ENCODE results near the gene THEM5. TPM values are rescaled to one million over a fixed set of nuclear protein-coding genes. Genes with fewer than 3 reads are reported as not detected.

THEM5 gene
- total RNA-seq, 1 experiment from 2014 or later, result not detected

DNA sequence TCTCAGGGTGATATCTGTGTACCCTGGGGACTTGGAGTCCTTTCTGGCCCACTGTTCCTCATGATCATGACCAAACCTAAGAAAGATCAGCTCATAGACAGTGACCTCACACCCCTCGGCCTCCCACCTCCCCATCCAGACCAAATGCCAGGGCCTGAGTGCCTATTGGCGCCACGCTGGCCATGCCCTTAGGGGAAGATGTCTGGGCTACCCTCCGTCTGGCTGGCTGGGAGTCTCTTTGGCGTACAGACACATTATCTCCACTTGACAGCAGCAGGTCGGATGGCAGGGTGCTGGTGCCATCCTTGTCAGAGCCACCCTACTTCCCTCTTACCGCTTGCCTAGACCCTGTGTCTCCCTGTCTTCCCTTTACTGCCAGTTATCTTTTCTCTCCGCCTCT lies 30.3 kb downstream of the THEM5 start:
- ChIA-PET RAD21 (ENCODE audit: low non-redundant PET in 1 of 2, low total read pairs in 2 of 2, uncharacterized antibody in 2 of 2, unreplicated experiment in 2 of 2) (no interaction called here), POLR2A (no interaction called here), CTCF (no interaction called here)
- peaks cover 5 to 10% of the 10 kb centered on the region in 2 experiments; a peak in 2 of 4 replicates for H3K4me1 ChIP-seq (ENCODE audit: control insufficient read depth in 1 of 2, insufficient read depth in 2 of 2, low read length in 2 of 2)
- H3K9me2 ChIP-seq (ENCODE audit: insufficient read depth), result no peaks in the 10 kb centered on the region
- no peak for TF ChIP-seq EZH2 (IDR thresholded peaks at IDR 0.05)
- no peak for TF ChIP-seq TCF7L2 (IDR thresholded peaks at IDR 0.05; ENCODE audit: borderline replicate concordance, extremely low read depth, insufficient read depth, insufficient read length)
- no peak for TF ChIP-seq SRF (IDR thresholded peaks at IDR 0.05; ENCODE audit: low read depth)
- no peak for TF ChIP-seq SIN3A (IDR thresholded peaks at IDR 0.05; ENCODE audit: low read depth)
- TF ChIP-seq POLR2A (IDR thresholded peaks at IDR 0.05; ENCODE audit: borderline replicate concordance, extremely low read depth, insufficient read depth, insufficient read length), result no peak
- no peak for TF ChIP-seq CEBPB (IDR thresholded peaks at IDR 0.05; ENCODE audit: low read depth)
- TF ChIP-seq, protein P1, sequence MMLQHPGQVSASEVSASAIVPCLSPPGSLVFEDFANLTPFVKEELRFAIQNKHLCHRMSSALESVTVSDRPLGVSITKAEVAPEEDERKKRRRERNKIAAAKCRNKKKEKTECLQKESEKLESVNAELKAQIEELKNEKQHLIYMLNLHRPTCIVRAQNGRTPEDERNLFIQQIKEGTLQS (IDR thresholded peaks at IDR 0.05), result no peak
- TF ChIP-seq ELF1 (IDR thresholded peaks at IDR 0.05; ENCODE audit: borderline replicate concordance, low read depth), result no peak
- TF ChIP-seq ZNF274 (IDR thresholded peaks at IDR 0.05; ENCODE audit: low read depth, low read length), result no peak
- no peak for TF ChIP-seq POLR2AphosphoS5 (IDR thresholded peaks at IDR 0.05; ENCODE audit: low read depth, low read length)
- no peak for TF ChIP-seq YY1 (IDR thresholded peaks at IDR 0.05; ENCODE audit: extremely low read depth, insufficient replicate concordance, low read depth, low read length)
- no peak for TF ChIP-seq EZH2phosphoT487 (IDR thresholded peaks at IDR 0.05; ENCODE audit: borderline replicate concordance)
- TF ChIP-seq, protein P2, sequence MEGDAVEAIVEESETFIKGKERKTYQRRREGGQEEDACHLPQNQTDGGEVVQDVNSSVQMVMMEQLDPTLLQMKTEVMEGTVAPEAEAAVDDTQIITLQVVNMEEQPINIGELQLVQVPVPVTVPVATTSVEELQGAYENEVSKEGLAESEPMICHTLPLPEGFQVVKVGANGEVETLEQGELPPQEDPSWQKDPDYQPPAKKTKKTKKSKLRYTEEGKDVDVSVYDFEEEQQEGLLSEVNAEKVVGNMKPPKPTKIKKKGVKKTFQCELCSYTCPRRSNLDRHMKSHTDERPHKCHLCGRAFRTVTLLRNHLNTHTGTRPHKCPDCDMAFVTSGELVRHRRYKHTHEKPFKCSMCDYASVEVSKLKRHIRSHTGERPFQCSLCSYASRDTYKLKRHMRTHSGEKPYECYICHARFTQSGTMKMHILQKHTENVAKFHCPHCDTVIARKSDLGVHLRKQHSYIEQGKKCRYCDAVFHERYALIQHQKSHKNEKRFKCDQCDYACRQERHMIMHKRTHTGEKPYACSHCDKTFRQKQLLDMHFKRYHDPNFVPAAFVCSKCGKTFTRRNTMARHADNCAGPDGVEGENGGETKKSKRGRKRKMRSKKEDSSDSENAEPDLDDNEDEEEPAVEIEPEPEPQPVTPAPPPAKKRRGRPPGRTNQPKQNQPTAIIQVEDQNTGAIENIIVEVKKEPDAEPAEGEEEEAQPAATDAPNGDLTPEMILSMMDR (IDR thresholded peaks at IDR 0.05 in 2 of 3, conservative IDR thresholded peaks at IDR 0.05 in 1 of 3; ENCODE audit: borderline replicate concordance in 1 of 3, insufficient read depth in 1 of 3, low read depth in 2 of 3, low read length in 2 of 3), result no peak
- no peak for TF ChIP-seq ZFX (IDR thresholded peaks at IDR 0.05)
- no peak for TF ChIP-seq EGR1 (IDR thresholded peaks at IDR 0.05; ENCODE audit: low read depth)
- TF ChIP-seq SP1 (IDR thresholded peaks at IDR 0.05; ENCODE audit: low read depth), result no peak
- TF ChIP-seq CBX3 (IDR thresholded peaks at IDR 0.05; ENCODE audit: low read depth), result no peak
- H2AFZ ChIP-seq (ENCODE audit: low read depth, low read length, poor library complexity, severe bottlenecking), result no peak overlapping the region
- no peak overlapping the region for H3K4me3 ChIP-seq (replicated peaks in 1 of 2; ENCODE audit: low read depth in 1 of 2, low read length in 2 of 2)
- H3K9ac ChIP-seq (ENCODE audit: low read length), result no peak overlapping the region
- DNase-seq (ENCODE audit: low read depth, low spot score) (no peak), ATAC-seq (no peak)
- H4K20me1 ChIP-seq (ENCODE audit: insufficient read depth), result no peaks in the 10 kb centered on the region
- no peaks in the 10 kb centered on the region for H3K9me3 ChIP-seq (ENCODE audit: control insufficient read depth in 1 of 2, insufficient read depth in 1 of 2, low read depth in 1 of 2, low read length in 2 of 2)
- no peaks in the 10 kb centered on the region for H3K36me3 ChIP-seq (ENCODE audit: control insufficient read depth in 1 of 2, insufficient read depth in 2 of 2, low read length in 2 of 2)
- no TSS peak for BruUV-seq (replicated peaks)
- no peak overlapping the region for H3K27ac ChIP-seq (ENCODE audit: low read depth, low read length)
- no peak overlapping the region for H3K4me2 ChIP-seq (ENCODE audit: low read length)
- intact Hi-C loops (cut with micrococcal nuclease), result no loop called here
- no peaks in the 10 kb centered on the region for H3K27me3 ChIP-seq (ENCODE audit: insufficient read depth, low read length)
- H3K79me2 ChIP-seq (ENCODE audit: insufficient read depth, low read length), result no peaks in the 10 kb centered on the region
